OCI-LY3 (cell line): Measurements from ENCODE around the gene CLCN5.

Experiments used
- H2AFZ ChIP-seq: fragments of 200-600, 300-600 bp; shearing (Covaris generic); 2 replicates; pipeline ENCODE4 v1.6.0; 2014; ENCODE audit warnings: antibody characterized with exemption, low read depth, low read length
- H3K27ac ChIP-seq: fragments of 200-600, 300-600 bp; sonication (generic); 2 replicates; pipeline ENCODE4 v1.5.1; 2014; ENCODE audit warnings: mild to moderate bottlenecking, low read length, moderate library complexity, mixed read lengths
- H3K27me3 ChIP-seq: fragments of 200-600, 300-600 bp; sonication (generic); 2 replicates; pipeline ENCODE4 v1.6.1; 2014; ENCODE audit warnings: low read depth, low read length, mixed read lengths
- H3K36me3 ChIP-seq: fragments of 200-600, 300-600 bp; sonication (generic); replicated peaks from 2 replicates; pipeline ENCODE3; 2014; ENCODE audit warnings: low read depth, low read length, mixed read lengths
- H3K4me1 ChIP-seq: fragments of 300-600, 200-600 bp; sonication (generic); 2 replicates; pipeline ENCODE4 v1.6.1; 2014; ENCODE audit warnings: low read length, mixed read lengths
- H3K4me2 ChIP-seq: fragments of 200-600, 300-600 bp; sonication (generic); 2 replicates; pipeline ENCODE4 v1.6.1; 2014; ENCODE audit warnings: low read length, mixed read lengths
- H3K4me3 ChIP-seq: fragments of 300-600, 200-600 bp; sonication (generic); 2 replicates; pipeline ENCODE4 v1.5.1; 2014; ENCODE audit warnings: antibody characterized with exemption, mild to moderate bottlenecking, low read length, moderate library complexity
- H3K79me2 ChIP-seq: fragments of 300-600, 200-600 bp; shearing (Covaris generic); 2 replicates; pipeline ENCODE4 v1.6.1; 2014; ENCODE audit warnings: mild to moderate bottlenecking, low read length, mixed read lengths
- H3K9ac ChIP-seq: fragments of 300-600, 200-600 bp; shearing (Covaris generic); 2 replicates; pipeline ENCODE4 v1.6.0; 2014; ENCODE audit warnings: mild to moderate bottlenecking, low read length, moderate library complexity
- H3K9me3 ChIP-seq: fragments of 200-600, 300-600 bp; shearing (Covaris generic); 2 replicates; pipeline ENCODE4 v1.6.1; 2014; ENCODE audit warnings: low read length, mixed read lengths; ENCODE audit not compliant: insufficient read depth
- H4K20me1 ChIP-seq: fragments of 200-600, 300-600 bp; sonication (generic); 2 replicates; pipeline ENCODE4 v1.6.1; 2016; ENCODE audit warnings: low read length, mixed read lengths; ENCODE audit not compliant: insufficient read depth
- EZH2phosphoT487 ChIP-seq: fragments of 200-600 bp; shearing (Covaris generic); IDR thresholded peaks from 2 replicates; pipeline ENCODE4 v1.6.1; 2018; ENCODE audit warnings: antibody characterized with exemption, mixed run types, low read depth
- TF ChIP-seq, protein P1 (sequence below): fragments of 200-600, 300-600 bp; sonication (generic); IDR thresholded peaks from 2 replicates; pipeline ENCODE4 v1.5.1; 2014; ENCODE audit warnings: antibody characterized with exemption, low read length, low read depth

The CLCN5 gene

GRCh38 chrX:49878128-49878833, 44.1 kb upstream of the CLCN5 start:
- Histone ChIP-seq H3K27me3 (no peaks in the 10 kb centered on the region), H3K9ac (peak overlapping the region; percentile 74; the same call in 1 of the 2 replicates), H4K20me1 (no peaks in the 10 kb centered on the region), H3K4me1 (peaks cover 13% of the 10 kb centered on the region), H3K4me2 (peak overlapping the region; percentile 90), H3K27ac (no peak overlapping the region), H3K79me2 (no peaks in the 10 kb centered on the region), H3K4me3 (peak overlapping the region; percentile 87), H3K36me3 (no peaks in the 10 kb centered on the region), H2AFZ (peak overlapping the region; percentile 78; the same call in 1 of the 2 replicates), H3K9me3 (no peaks in the 10 kb centered on the region)
- TF ChIP-seq, protein P1, sequence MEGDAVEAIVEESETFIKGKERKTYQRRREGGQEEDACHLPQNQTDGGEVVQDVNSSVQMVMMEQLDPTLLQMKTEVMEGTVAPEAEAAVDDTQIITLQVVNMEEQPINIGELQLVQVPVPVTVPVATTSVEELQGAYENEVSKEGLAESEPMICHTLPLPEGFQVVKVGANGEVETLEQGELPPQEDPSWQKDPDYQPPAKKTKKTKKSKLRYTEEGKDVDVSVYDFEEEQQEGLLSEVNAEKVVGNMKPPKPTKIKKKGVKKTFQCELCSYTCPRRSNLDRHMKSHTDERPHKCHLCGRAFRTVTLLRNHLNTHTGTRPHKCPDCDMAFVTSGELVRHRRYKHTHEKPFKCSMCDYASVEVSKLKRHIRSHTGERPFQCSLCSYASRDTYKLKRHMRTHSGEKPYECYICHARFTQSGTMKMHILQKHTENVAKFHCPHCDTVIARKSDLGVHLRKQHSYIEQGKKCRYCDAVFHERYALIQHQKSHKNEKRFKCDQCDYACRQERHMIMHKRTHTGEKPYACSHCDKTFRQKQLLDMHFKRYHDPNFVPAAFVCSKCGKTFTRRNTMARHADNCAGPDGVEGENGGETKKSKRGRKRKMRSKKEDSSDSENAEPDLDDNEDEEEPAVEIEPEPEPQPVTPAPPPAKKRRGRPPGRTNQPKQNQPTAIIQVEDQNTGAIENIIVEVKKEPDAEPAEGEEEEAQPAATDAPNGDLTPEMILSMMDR = no peak
- TF ChIP-seq EZH2phosphoT487 = no peak

DNA sequence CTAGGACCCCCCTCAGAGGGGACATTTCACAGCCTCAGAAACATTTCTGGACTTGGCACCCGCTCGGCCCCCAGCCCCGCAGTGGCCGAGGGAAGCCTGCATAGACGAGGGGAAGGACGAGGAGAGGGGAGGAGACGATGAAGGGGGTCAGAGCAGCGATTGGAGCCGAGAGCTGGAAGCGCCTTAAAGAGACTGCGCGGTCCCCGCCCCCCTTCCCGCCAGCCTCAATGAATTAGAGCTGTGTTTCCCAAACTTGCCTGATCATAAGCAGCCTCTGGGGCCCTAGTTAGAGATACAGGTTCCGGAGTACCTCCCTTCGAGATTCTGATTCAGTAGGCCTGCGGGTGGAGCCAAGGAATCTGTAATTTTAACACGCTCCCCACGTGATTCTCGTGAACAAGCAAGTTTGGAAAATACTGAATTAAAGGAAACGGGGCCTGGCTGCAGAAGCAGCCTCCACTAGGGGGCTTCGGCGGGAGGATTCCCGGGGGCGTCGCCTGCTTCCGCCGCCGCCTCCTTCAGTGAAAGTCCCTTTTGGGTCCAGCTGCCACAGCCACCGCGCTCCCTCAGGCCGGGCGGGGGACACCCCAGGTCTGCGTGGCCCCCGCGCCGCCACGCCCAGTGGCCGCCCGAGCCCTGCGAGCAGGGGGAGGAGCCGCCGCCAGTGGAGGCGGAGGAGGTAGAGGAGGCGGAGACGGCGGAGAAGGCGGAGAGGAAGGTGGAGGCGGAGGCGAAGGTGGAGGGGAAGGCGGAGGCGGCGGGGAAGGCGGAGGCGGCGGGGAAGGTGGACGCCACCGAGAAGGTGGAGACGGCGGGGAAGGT, 43.4 kb upstream of the CLCN5 start, which contains the start of gene USP27X:
USP27X (plus strand) TSS at position 651 of the 822 bp plus-strand sequence. CDS start 824 bp downstream, outside the sequence.
- H3K9me3 ChIP-seq = no peaks in the 10 kb centered on the region
- TF ChIP-seq, protein P1 = peak; percentile 50
- no peak for TF ChIP-seq EZH2phosphoT487
- peak within 1 kb of the TSS; percentile 78 for H2AFZ ChIP-seq
- no peaks in the 10 kb centered on the region for H3K36me3 ChIP-seq
- peaks cover 13% of the 10 kb centered on the region for H3K4me1 ChIP-seq
- peak within 1 kb of the TSS; percentile 74 for H3K9ac ChIP-seq
- H3K4me3 ChIP-seq = peak within 1 kb of the TSS; percentile 87
- H3K27me3 ChIP-seq = no peaks in the 10 kb centered on the region
- H3K79me2 ChIP-seq = no peaks in the 10 kb centered on the region
- H3K27ac ChIP-seq = peak within 1 kb of the TSS; percentile 33; the same call in 1 of the 2 replicates
- H4K20me1 ChIP-seq = no peaks in the 10 kb centered on the region
- H3K4me2 ChIP-seq = peak within 1 kb of the TSS; percentile 90

DNA sequence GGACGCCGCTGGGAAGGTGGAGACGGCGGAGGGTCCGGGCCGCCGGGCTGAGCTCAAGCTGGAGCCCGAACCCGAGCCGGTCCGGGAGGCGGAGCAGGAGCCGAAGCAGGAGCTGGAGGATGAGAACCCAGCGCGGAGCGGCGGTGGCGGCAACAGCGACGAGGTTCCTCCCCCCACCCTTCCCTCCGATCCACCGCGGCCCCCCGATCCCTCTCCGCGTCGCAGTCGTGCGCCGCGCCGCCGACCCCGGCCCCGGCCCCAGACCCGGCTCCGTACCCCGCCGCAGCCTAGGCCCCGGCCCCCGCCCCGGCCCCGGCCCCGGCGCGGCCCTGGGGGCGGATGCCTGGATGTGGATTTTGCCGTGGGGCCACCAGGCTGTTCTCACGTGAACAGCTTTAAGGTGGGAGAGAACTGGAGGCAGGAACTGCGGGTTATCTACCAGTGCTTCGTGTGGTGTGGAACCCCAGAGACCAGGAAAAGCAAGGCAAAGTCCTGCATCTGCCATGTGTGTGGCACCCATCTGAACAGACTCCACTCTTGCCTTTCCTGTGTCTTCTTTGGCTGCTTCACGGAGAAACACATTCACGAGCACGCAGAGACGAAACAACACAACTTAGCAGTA, 42.6 kb upstream of the CLCN5 start:
- H3K4me3 ChIP-seq = peak overlapping the region; percentile 87
- H3K27ac ChIP-seq = no peak overlapping the region
- H2AFZ ChIP-seq = peak overlapping the region; percentile 70; the same call in 1 of the 2 replicates
- H3K4me1 ChIP-seq = peaks cover 13% of the 10 kb centered on the region
- peak overlapping the region; percentile 74 for H3K9ac ChIP-seq
- TF ChIP-seq, protein P1 = no peak
- TF ChIP-seq EZH2phosphoT487 = no peak
- no peaks in the 10 kb centered on the region for H3K9me3 ChIP-seq
- H3K4me2 ChIP-seq = peak overlapping the region; percentile 90
- no peaks in the 10 kb centered on the region for H3K36me3 ChIP-seq
- H3K79me2 ChIP-seq = no peaks in the 10 kb centered on the region
- H3K27me3 ChIP-seq = no peaks in the 10 kb centered on the region
- H4K20me1 ChIP-seq = no peaks in the 10 kb centered on the region
